ENCODE measurements around the gene IMPA2. TPM values are rescaled to one million over a fixed set of nuclear protein-coding genes. Genes with fewer than 3 reads are reported as not detected.

IMPA2 gene
- total and polyA plus RNA-seq, 2 of the 4 experiments (the other 2 are of a cell fraction), result 5.4 to 5.5 TPM

GRCh38 chr18:11946756-11947155, 34.6 kb upstream of the IMPA2 start:
- peak overlapping the region; percentile 26; the same call in 1 of the 2 replicates for H3K23ac ChIP-seq (ENCODE audit: low read depth, low read length)
- no peaks in the 10 kb centered on the region for H3K36me3 ChIP-seq (ENCODE audit: control insufficient read depth, insufficient read depth, low read length)
- H3K27ac ChIP-seq (ENCODE audit: insufficient read depth, low read length), result peak overlapping the region; percentile 88
- no peak overlapping the region; the same call in 2 of the 3 replicates for H2BK15ac ChIP-seq (ENCODE audit: low read depth, low read length)
- ATAC-seq (ENCODE audit: low read depth), result peak; percentile 56
- no peaks in the 10 kb centered on the region; a peak in 1 of 4 replicates for H3K79me1 ChIP-seq (ENCODE audit: low read depth in 1 of 2, low read length in 2 of 2)
- H4K20me1 ChIP-seq (ENCODE audit: insufficient read depth, low read length), result no peaks in the 10 kb centered on the region
- H3K9me1 ChIP-seq (ENCODE audit: insufficient read depth, low read length), result 0 out of 2 replicates have a peak, but pooled peaks cover 2% of the 10 kb centered on the region
- ChIA-PET CTCF (no interaction called here), POLR2A (ENCODE audit: unreplicated experiment) (no interaction called here)
- H4K91ac ChIP-seq (ENCODE audit: insufficient read depth, low read depth, low read length), result peak overlapping the region; percentile 26; the same call in 1 of the 2 replicates
- BruUV-seq (replicated peaks), result no TSS peak
- TF ChIP-seq CTCF (conservative IDR thresholded peaks at IDR 0.05; ENCODE audit: low read depth, low read length) (no peak), CHD1 (IDR thresholded peaks at IDR 0.05; ENCODE audit: low read depth, low read length) (no peak), USF2 (IDR thresholded peaks at IDR 0.05; ENCODE audit: low read depth, low read length) (no peak), ELK1 (IDR thresholded peaks at IDR 0.05; ENCODE audit: borderline replicate concordance, low read depth, low read length) (no peak), RCOR1 (IDR thresholded peaks at IDR 0.05; ENCODE audit: insufficient replicate concordance, low read length) (no peak), CEBPB (IDR thresholded peaks at IDR 0.05; ENCODE audit: low read depth, low read length) (no peak), MAZ (IDR thresholded peaks at IDR 0.05; ENCODE audit: borderline replicate concordance, low read depth, low read length) (no peak), BHLHE40 (IDR thresholded peaks at IDR 0.05; ENCODE audit: low read depth, low read length) (no peak), SMC3 (IDR thresholded peaks at IDR 0.05; ENCODE audit: low read depth, low read length) (no peak)
- peak overlapping the region; percentile 27; the same call in 1 of the 2 replicates for H4K5ac ChIP-seq (ENCODE audit: low read depth, low read length)
- peak overlapping the region; percentile 17; the same call in 1 of the 2 replicates for H3K56ac ChIP-seq (ENCODE audit: extremely low read depth, insufficient read depth, low read length)
- H2AK9ac ChIP-seq (replicated peaks; ENCODE audit: low read depth, low read length, poor library complexity), result no peak overlapping the region
- no peak overlapping the region for H2AFZ ChIP-seq (replicated peaks; ENCODE audit: low read length, poor library complexity)
- intact Hi-C loops (cut with micrococcal nuclease), result loop anchor here (1.0 to 10.0 kb wide), 3 partner anchors 35 to 328 kb away; partner anchors contain the start of genes CHMP1B and IMPA2
- H3K27me3 ChIP-seq (ENCODE audit: control insufficient read depth, insufficient read depth, low read length), result no peaks in the 10 kb centered on the region
- H3K4me3 ChIP-seq (ENCODE audit: insufficient read depth, low read depth, low read length), result no peak overlapping the region
- dilution Hi-C loops (cut with HindIII; ENCODE audit: low sequenced_read_pairs, unreplicated experiment), result no loop called here
- peak overlapping the region; percentile 77 for H2BK5ac ChIP-seq (ENCODE audit: low read depth, low read length, poor library complexity, severe bottlenecking)
- peak overlapping the region; percentile 81 for H2BK120ac ChIP-seq (ENCODE audit: low read depth, low read length)
- peak overlapping the region; percentile 53; the same call in 1 of the 2 replicates for H3K14ac ChIP-seq (replicated peaks; ENCODE audit: low read depth, low read length)
- H2BK20ac ChIP-seq (ENCODE audit: low read depth, low read length), result peak overlapping the region; percentile 47; the same call in 1 of the 2 replicates
- peak overlapping the region; percentile 61 to 65 for H4K8ac ChIP-seq (ENCODE audit: low read depth in 2 of 2, low read length in 2 of 2)
- peaks cover 23% of the 10 kb centered on the region for H3K4me1 ChIP-seq (ENCODE audit: control insufficient read depth, insufficient read depth, low read length)
- 0 out of 2 replicates have a peak overlapping the region, but pooled peaks have one; percentile 10 for H2AK5ac ChIP-seq (ENCODE audit: low read depth, low read length)
- H3K18ac ChIP-seq (ENCODE audit: low read depth, low read length), result peak overlapping the region; percentile 30
- WGBS, 2 experiments (ENCODE audit: extremely low coverage in 2 of 2, insufficient read length in 1 of 2), result no CpG with 5 or more reads among the region's 3 CpGs
- peak overlapping the region; percentile 65 for H3K4ac ChIP-seq (ENCODE audit: low read depth, low read length)
- H3K4me2 ChIP-seq (ENCODE audit: low read depth, low read length), result peak overlapping the region; percentile 29
- in situ Hi-C loops (cut with MboI; ENCODE audit: low sequenced_read_pairs), result no loop called here
- no peaks in the 10 kb centered on the region for H3K9me3 ChIP-seq (ENCODE audit: control insufficient read depth, insufficient read depth, low read length)
- peak; percentile 67 for DNase-seq
- peak overlapping the region; percentile 7; the same call in 1 of the 2 replicates for H3K9ac ChIP-seq (ENCODE audit: low read depth, low read length)
